ENCODE results near the gene FHDC1.

GRCh38 chr4:152944666-152945320 is 8.7 kb downstream of the FHDC1 start:
- TF ChIP-seq CTCF (IDR thresholded peaks at IDR 0.05; ENCODE audit: insufficient read depth, low read length, poor library complexity, severe bottlenecking), result no peak
- TF ChIP-seq EZH2phosphoT487 (conservative IDR thresholded peaks at IDR 0.05; ENCODE audit: low read length), result no peak
